ENCODE results near the gene TCF7.
A peak's percentile ranks its signal among the peaks of the same experiment; 100 is the strongest.
"Not testable (repeated sequence)": the region's sequence is repeated elsewhere in the genome, so short reads cannot be mapped to it uniquely, and the experiment has no call there.

Gene TCF7

DNA sequence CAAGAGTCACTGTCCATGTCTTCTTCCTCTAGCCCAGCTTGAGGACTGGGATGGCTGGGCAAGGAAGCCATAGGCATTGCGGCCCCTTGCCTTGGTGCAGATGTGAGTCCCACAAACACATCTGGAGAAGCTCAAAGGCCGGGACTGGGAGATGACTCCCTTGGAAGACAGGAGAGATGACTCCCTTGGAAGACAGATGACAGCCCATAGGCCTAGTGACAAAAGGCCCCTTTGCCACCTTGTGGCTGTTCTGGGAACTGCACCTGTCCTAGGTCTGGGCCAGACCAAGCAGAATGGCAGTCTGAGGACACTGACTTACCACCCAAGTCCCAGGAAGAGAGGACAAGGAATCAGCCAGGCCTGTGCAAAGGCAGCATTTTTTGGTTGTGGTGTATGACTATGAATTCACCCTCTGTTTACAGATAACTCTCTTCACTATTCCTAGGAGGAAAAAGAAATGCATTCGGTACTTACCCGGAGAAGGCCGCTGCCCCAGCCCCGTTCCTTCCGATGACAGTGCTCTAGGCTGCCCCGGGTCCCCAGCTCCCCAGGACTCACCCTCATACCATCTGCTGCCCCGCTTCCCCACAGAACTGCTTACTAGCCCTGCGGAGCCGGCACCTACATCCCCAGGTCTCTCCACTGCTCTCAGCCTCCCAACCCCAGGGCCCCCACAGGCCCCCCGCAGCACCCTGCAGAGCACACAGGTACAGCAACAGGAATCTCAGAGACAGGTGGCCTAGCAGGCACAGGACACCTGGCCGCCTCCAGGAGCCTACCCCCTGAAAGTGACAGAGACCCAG lies 31.5 kb downstream of the TCF7 start:
- peak; percentile 84 for DNase-seq

- DNase-seq: no peak
Observed at GRCh38 chr5:134146651-134147518, 32.4 kb downstream of the TCF7 start.

GRCh38 chr5:134148316-134148715 lies 33.8 kb downstream of the TCF7 start:
- DNase-seq: peak; percentile 53

DNA sequence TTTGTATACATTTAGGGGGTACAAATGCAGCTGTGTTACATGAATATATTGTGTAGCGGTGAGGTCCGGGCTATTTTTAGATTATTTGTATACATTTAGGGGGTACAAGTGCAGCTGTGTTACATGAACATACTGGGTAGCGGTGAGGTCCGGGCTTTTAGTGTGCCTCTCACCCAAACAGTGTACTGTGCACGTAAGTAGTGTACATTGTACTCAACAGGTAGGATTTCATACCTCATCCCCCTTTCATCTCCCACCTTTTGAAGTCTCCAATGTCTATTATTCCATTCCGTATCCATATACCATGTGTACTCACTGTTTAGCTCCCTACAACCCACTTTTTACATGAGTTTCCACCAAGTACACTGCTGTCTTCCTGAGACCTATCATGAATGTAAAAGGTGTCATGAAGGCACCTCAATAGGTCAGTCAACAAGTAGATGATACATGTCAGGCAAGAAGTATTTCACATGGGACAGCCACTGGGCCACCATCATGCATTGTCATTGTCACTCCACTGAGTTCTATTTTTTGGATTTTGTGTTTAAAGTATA lies 34.6 kb downstream of the TCF7 start:
- DNase-seq: no peak

- DNase-seq: no peak
Observed at GRCh38 chr5:134149571-134150303, 35.3 kb downstream of the TCF7 start.

- no peak for DNase-seq
Observed at GRCh38 chr5:134151723-134152122, 37.2 kb downstream of the TCF7 start.

DNA sequence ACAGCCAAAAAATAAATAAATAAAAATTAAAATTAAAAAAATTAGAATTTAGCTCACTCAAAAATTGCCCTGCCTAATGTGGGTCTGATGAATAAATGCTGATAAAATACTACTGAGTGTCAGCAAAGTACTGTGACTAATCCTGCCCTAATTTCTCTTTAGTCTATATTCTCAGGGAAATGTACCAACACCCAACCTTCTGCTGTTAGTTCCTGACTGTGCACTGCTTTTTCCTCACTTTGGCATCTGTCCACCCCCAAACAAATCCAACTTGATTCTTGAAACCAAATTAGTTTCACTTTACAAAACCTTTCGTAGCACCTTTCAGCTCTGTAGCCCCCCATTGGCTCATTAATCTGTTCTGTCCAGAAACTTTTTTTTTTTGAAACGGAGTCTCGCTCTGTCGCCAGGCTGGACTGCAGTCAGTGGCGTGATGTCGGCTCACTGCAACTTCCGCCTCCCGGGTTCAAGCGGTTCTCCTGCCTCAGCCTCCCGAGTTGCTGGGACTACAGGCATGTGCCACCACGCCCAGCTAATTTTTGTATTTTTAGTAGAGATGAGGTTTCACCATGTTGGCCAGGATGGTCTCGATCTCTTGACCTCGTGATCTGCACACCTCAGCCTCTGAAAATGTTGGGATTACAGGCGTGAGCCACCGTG lies 37.8 kb downstream of the TCF7 start:
- not testable (repeated sequence) for DNase-seq

DNA sequence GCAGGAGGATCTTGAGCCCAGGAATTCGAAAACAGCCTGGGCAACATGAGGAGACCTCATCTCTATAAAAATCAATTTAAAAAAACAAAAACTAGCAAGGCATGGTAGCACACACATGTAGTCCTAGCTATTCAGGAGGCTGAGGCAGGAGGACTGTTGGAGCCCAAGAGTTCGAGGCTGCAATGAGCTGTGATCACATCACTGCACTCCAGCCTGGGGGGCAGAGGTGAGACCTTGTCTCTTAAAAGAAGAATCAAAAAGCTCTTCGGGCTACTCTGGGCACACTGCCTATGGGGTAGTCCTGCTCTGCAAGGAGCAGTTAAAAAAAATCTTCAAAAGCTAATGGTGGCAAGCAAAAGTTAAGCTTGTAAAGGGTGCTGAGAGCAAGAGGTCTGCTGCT lies 38.8 kb downstream of the TCF7 start:
- DNase-seq: no peak

DNA sequence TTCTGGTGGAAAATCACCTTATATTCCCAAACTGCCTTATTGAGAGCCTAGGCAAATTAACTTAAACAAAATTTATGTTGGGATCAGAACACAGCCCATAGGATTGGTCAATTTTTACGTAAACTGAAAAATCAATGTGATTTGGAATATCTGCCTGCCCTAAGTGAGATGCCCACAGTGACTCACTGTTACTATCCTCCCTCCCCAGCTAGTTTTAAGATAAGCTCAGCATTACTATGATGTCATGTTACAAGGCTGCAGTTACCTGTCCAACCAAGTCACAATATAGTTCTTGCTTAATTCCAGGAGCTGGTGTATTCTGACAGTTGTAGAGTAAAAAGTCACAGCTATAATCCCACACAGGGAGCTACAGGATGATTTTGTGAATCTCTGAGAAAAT lies 39.2 kb downstream of the TCF7 start:
- DNase-seq: no peak

DNA sequence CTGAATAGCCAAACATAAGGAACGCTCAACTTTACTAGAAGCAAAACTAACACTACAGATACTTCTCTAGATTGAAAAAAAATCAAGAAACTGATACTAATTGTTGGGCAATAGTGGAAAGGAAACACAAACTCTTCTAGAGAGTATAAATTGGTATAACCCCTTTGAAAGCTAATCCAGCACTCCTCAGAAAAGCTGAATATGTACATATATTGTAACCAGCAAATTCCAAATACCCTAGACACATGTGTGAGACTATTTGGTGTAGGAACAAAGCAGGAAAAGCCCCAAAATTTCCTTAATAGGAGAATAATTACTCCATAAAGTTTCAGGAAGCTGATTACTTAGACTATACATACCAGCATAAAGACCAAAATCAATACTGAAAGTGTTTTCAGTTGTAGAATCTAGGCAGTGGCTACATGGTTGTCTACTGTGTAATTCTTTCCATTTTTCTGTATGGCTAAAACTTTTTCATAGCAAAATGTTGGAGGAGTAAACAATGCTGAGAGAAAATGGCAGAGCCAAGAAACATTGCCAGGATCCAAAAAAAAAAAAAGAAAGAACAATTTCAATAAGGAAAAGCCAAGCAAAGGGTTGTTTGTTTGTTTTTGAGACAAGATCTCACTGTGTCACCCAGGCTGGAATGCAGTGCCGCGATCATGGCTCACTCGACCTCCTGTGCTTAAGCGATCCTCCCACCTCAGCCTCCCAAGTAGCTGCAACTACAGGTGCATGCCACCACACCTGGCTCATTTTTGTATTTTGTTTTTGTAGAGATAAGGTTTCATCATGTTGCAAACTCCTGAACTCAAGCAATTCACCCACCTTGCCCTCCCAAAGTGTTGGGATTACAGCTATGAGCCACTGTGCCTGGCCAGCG lies 47.3 kb downstream of the TCF7 start:
- DNase-seq: no peak

DNA sequence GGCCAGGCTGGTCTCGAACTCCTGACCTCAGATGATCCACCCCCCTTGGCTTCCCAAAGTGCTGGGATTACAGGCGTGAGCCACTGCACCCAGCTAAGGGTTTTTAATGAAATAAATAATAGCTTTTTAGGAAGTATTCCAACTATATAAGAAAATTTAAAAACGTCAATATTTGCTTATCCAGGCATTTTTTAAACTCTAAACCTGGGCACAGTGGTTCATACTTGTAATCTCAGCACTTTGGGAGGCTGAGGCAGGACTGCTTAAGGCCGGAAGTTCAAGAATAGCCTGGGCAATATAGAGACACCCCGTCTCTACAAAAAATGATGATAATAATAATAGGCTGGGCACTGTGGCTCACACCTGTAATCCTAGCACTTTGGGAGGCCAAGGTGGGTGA lies 48.1 kb downstream of the TCF7 start:
- no peak for DNase-seq

DNA sequence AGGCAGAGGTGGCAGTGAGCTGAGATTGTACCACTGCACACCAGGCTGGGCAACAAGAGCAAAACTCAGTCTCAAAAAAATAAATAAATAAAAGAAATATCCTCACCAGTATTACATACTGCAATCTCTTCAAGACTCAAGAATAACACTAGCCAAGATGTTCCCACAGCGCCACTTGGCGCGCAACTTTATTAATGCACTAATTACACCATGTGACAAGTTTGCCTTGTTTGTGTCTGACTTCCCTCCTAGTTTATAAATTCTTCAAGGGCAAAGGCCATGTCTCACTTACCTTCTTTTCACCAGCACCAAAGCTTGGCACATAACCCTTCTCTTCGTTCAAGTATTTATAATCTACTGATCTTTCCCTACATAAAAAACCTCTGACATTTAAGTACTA lies 57.5 kb downstream of the TCF7 start:
- no peak for DNase-seq

- peak; percentile 50 for DNase-seq
Observed at GRCh38 chr5:134174841-134175839, 60.7 kb downstream of the TCF7 start.

GRCh38 chr5:134175921-134176510 lies 61.5 kb downstream of the TCF7 start:
- DNase-seq: peak; percentile 64

DNA sequence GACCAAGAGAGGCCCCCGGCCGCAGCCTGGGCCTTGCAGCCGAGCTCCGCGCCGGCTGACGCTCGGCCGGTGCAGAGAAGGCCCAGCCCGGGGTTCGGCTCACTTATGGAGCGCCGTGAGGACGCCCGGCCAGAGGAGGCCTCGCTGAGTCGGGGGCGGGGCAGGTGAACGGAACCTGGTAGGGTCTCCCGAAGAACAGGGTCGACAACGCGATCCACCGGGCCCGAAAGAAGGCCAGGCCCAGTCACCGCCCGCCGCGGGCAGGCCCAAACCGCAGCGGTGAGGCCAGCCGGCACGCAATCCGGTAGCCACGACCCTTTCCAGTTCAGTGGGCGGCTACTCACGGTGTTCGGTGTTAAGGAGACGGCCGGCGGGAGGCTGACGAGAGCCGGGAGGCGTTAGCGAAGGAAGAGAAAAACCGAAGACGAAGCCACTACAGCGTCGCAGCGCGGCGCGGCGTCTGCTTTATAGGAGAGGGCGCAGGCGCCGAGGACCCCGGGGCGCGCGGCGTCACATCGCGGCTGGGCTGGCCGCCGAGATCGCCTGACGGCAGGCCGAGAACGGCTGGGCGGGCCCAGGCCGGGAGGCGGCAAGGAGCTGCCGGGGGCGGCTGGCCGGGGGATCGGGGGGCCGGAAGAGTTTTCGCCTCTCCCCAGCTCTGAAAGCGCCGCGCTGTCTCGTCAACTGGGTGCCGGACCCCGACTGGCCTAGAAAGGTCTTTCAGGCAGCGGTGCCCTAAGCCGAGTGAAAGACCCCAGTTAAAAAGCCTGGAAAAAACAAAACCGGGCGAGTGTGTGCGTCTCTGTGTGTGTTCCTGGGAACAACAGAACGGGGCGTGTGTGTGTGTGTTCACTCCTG lies 62.3 kb downstream of the TCF7 start, which contains the start of gene SKP1:
Gene SKP1, minus strand, starts transcription at position 440 of the 858 bp plus-strand sequence. CDS start 2,928 bp downstream, outside the sequence.
- peak; percentile 93 for DNase-seq

GRCh38 chr5:134177369-134178095 lies 63.1 kb downstream of the TCF7 start:
- peak; percentile 71 for DNase-seq

DNA sequence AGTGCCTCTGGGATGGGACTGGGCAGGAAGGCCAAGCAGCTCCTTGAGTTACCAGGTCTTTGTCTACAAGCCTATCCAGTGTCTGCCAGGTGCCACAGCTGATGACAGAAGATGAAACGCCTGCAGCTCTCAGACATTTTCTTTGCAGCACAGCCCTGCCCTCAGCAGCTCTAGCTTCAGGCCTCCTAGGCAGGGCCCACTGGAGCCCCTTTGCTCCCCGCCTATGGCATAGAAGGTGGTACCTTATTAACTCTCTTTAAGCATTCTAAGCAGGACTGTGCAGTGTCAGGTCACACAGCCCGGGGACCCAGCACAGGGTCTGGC lies 63.6 kb downstream of the TCF7 start:
- DNase-seq: no peak

DNA sequence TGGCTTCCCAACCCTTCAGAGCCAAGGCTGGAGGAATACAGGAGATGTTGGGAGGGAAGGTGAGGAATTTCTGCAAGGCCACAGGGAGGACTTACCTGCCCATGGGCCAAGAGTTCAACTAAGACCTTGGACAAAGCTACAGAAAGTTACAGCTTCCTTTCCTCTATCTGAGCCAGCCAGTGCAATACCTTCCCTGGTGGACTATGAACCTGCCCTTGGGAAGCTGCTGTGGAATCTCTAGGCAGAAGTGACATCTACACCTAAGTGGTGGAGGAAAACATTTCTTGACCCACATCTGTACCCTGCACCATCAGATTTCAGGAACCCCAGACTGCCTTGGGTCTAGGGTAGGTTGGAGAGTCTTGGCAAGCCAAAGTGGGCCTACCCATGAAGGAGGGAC lies 69.0 kb downstream of the TCF7 start:
- DNase-seq: no peak

All from DMS53 (cell line).